HG03571 (cell line): Measurements from ENCODE around the gene PVALEF.

Experiments
- ATAC-seq: cut with Tn5 transposase; IDR thresholded peaks from one replicate; pipeline ENCODE4 v1.9.1; 2021; ENCODE audit not compliant: unreplicated experiment

The PVALEF gene

GRCh38 chr17:81194941-81195901 is 29.9 kb downstream of the PVALEF start:
- no peak for ATAC-seq

DNA sequence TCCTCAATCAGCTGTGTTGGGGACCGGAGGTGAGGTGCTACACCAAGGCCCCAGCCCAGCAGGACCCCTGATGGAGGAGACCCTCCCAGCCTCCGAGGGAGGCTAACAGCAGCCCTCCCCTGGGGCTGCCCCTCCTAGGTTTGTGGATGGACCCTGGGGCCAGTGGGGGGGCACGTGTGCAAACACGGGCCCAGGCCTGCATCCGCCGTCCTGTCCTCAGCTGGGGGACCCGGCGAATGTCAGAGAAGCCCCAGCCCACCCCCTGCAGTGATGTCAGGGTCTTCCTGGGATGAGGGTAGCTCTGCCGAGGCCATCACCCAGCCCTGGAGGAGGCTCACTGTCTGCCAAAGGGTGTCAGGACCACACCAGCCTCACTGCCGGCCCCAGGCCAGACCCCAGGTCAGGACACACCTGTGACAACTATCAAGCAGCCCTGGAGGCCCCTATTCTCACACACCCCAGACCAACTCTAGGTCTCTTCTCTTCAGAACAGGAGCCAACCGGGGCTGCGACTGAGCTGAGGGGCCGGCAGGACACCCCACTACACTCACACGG is 30.7 kb downstream of the PVALEF start:
- no peak for ATAC-seq

- ATAC-seq = no peak
Observed at GRCh38 chr17:81196505-81197408, 31.4 kb downstream of the PVALEF start.

DNA sequence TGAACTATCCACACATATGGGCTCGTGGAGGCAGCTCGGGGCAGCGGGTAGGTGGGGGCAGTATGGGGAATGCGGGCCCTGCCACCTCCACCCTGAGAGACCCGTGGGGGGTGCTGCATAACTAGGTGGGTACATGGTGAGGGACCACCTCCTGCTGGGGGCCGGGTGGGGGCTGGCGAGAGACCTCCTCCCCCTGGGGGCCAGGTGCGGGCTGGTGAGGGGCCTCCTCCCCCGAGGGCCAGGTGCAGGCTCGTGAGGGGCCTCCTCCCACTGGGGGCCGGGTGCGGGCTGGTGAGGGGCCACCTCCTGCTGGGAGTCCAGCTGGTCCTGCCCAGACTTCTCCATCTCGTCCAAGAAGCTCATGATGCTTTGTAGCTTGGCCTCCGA is 32.1 kb downstream of the PVALEF start:
- no peak for ATAC-seq

DNA sequence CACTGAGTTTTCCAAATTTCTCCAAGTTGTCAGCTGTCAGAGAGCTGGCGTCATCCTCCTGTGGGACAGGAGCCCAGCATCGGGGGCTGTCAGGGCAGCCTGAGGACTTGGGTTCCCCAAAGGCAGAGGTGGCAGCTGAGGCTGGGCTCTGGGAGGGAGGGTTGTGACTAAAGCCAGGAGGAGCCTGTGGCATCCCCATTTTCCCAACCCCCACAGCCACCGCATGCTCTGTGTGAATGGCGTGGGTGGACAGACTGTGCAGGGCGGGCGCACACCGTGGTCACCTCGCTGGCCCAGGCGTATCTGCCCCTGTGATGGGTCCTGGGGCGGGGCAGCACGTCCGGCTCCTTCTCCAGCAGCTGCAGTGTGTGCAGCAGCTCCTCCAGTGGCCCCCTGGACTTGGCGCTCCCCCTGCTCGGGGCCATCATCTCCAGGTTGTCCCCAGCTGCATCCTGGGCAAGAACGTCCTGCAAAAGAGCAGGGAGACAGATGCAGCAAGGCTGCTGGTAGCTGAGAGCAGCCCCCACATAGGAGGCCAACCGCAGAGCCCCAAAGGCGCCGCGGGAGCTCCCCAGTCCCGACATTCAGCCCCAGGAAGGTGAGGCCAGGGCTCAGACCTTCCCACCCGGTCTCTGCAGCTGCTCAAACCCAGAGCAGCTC is 32.7 kb downstream of the PVALEF start:
- no peak for ATAC-seq

- no peak for ATAC-seq
Observed at GRCh38 chr17:81198826-81199481, 33.6 kb downstream of the PVALEF start.

DNA sequence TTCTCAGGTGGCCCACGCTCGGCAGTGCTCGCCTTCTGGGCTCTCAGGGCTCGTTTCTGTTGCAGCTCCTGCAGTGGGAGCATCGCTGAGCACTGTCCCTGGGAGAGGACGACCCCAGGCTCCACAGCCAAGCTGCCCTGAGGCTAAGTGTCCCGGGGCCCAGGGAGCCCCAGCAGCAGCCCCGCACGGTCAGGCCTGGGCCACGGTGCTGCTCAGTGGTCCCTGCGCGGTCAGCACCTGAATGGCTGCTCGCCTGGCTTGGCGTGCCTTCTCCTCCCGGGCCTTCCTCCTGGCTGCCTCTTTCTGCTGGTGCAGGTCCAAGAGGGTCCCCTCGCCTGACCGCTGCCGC is 34.1 kb downstream of the PVALEF start:
- no peak for ATAC-seq

DNA sequence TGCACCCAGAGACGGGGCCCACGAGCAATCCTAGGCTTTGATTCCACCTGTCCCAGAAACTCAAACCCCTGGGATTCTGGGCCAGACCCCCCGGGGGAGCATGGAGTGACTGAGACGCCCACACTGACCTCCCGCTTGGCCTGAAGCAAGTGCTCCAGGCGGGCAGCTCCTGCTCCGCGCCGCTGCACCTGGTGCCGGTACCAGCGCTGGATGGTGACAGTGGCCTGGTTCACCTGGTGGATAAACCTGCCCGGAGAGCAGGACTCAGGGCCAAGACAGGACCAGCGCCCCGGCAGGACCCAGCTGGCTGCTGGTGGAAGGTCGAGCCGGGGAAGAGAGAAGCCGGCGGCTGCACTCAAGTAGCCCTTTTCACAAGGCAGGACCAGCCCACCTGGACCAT is 34.9 kb downstream of the PVALEF start:
- ATAC-seq = no peak

DNA sequence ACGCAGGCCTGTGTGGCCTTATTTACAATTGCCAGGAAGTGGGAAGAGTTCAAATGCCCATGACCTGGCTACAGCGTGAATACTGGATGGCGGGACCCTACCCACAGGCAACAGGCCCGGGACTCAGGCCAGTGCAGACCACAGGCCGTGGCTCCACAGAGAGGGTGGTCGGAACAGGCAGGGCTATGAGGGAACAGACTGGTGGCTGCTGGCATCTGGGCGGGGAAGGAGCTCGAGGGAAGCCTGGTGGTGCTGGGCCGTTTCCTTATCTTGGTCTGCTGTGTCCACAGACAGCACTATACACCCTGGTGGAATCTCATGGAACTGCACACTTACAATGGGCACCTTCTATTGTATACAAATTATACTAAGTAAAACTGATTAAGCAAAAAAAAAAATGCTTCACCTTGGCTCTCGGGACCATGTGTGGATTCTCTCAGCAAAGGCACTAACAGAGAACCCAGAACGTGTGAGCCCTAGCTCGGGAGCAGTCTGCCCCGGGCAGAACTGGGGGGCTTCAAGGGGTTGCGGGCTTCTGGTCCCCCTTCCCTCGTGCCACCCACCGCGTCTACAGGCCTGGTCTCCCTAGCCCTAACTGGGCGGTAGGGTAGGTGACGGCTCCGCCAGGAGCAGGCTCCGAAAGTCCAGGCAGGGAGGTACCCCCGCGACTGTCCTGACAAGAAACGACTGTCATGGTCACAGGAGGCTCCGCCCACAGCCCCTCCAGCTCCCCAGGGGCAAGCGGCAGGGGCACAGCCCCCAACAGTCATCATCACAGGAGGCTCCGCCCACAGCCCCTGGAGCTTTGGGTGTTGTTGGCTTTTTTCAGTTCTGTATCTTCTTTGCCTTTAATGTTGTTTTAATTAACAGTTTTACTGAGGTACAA is 35.6 kb downstream of the PVALEF start:
- no peak for ATAC-seq

DNA sequence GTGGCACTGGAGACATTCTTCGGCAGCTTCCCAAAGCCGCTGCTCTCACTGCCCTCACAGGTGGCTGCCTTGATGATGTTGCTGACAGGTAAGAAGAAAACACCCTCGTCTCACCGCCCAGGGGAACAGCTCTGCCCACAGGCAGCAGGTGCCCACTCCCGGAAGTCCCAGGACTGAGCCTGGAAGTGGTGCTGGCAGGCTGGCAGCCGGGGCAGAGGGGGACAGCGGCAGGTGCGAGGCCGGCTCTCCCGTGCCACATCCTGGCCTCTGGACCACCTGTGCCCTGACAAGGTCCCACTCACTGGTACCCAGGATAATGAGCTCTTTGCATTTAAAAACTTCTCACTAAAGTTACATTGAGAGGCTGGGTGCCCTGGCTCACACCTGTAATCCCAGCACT is 37.0 kb downstream of the PVALEF start:
- ATAC-seq = no peak

- ATAC-seq = no peak
Observed at GRCh38 chr17:81203136-81203535, 37.8 kb downstream of the PVALEF start.

DNA sequence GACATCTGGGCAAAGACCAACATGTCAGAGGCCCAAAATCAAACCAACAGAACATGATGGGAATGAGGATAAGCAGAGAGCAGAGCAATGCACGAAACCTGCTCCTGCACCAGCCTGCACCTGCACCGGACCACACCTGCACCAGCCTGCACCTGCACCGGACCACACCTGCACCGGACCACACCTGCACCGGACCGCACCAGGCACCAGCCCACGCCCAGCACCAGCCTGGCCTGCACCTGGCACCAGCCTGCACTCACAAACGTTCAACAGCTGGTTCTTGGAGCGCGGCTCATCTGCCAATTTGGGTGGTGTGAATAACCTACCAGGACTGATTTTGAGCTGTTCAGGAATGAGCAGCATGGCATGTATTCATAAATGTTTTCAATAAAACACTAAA is 39.3 kb downstream of the PVALEF start:
- ATAC-seq = no peak

DNA sequence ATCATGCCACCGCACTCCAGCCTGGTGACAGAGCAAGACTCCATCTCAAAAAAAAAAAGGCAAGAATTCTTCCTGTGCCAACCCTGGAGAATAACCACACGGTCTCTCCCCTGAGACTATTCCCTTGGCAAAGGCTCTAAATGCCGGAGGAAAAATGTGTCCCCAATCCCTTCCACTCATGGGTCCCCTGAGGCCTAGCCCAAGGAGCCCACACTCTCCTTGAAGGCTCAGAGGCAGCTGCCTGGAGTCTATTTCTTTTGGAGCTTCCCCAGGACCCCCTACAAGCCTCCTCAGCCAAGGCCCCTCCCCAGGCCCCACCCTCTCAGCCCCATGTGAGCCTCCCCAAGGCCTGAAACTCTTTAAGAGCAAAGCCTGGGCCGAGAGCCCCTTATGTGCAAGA is 40.9 kb downstream of the PVALEF start:
- ATAC-seq = no peak

DNA sequence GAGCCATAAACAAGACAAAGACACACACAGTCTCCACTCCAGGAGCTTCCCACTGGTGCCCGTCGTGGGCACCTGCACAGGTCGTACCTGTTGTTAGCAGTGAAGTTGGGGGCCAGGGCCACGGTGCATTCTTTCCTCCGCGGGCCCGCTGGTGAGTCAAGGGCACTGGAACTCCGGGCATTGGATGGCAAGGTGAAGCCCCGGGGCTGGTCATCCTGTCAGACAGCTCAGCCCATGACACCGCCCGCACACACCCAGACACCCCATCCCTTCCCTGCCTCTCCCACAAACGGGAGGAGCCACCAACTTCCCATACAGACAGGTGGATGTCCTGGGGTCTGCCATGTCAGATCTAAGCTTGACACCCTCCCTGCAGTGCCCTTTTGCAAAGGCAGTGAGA is 41.4 kb downstream of the PVALEF start:
- no peak for ATAC-seq

DNA sequence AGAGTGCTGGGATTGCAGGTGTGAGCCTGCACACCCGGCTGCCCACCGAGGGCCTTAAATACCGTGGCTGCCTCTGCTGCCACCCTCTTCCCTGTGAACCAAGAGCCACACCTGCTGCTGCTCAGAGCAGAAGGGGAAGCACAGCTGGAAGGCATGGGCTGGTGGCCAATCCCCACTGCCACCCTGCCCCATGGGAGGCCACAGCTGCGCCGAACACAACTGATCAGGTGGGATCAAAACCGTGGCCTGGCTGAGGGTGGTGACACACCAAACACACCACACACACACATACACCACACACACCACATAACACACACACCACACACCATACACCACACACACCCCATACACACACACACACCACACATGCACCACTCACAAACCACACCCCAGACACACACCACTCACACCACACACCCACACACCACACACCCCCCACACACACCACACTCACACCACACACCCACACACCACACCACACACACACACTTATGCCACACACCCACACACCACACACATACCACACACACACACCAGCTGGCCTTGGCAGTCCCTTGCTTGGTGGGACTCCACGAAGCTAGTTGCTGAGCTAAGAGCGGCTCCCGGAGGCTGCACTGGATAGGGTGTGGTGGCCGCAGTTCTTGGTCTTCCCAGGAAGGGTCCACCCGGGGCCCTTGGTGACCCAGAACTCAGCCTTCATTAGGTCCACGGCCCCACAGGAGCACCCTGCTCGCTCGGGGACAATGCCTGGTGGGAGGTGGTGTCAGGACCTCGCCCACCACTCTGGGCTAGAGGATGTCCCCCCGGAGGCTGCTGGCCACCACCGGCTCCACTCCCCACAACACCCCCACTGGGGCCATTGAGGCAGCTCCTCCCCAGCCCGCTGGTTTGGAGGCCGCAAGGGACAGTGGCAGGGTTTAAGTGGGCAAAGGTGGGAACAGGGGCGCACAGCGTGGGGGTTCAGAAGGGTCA is 42.6 kb downstream of the PVALEF start:
- ATAC-seq = no peak

GRCh38 chr17:81208651-81209050 is 43.3 kb downstream of the PVALEF start:
- ATAC-seq = no peak

GRCh38 chr17:81209141-81209540 is 43.8 kb downstream of the PVALEF start:
- ATAC-seq = no peak

DNA sequence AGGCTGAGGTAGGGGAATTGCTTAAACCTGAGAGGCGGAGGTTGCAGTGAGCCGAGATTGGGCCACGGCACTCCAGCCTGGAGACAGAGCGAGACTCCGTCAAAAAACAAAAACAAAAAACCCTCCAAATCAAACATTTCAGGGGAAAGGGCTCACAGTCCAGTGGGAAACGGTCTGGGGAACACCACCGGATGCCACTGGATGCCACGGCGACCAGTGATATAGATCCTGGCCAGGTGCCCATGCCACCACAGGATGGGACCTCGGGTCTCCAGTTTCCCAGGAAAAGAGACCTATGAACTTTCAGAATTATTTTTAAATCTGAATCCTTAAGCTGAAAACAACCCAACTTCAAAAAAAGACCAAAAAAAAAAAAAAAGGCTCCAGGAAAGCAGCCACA is 45.2 kb downstream of the PVALEF start:
- no peak for ATAC-seq

DNA sequence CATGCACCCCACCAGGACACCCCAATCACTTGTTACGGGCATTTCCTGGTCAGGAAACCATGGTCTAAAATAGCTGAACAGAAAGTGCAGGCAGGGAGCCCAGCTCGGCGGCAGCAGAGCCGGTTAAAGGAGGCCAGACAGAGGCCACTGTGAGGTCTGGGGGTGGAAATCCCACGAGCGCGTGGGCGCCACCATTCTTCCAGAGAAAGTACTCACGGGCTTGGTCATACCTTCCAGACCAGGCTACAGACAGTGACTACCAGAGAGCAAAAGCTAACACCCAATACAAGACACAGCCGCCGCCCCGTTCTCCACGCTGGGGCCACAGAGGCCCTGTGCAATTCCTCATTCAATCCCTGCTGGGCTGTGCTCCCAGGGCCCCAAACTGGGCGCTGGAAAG is 45.6 kb downstream of the PVALEF start:
- ATAC-seq = no peak
